Mesenteric fat pad (tissue), 1 donor: ENCODE measurements around the gene COL7A1. TPM values are rescaled to one million over a fixed set of nuclear protein-coding genes. Genes with fewer than 3 reads are reported as not detected.

Experiments
- microRNA-seq: library from miRNA; unstranded; fragments of <30 nt; microRNA quantifications from one replicate; pipeline ENCODE4 v1.2.0, GENCODE V29; 2020; ENCODE audit warnings: borderline number of aligned reads
- total RNA-seq: library from RNA; stranded (reverse); fragmentation: NEBNext Ultra II Directional; extraction: Animal tissue kit (Norgen Biotek cat#: 25700); gene quantifications from one replicate; pipeline ENCODE4 v1.2.1, GENCODE V29; 2021
- donor health status: DM: yes; HTN: yes; CAD: no.

Gene COL7A1
- total RNA-seq, 1 donor from 2014 or later: 0.84 TPM

Small RNA genes lying within 50 kb of the gene (microRNA-seq; reads per million reads assigned to microRNA genes)
- not detected for gene MIR4793
- gene MIR6823: not detected
- not detected for gene MIR711

Other genes starting within 250 kb of the COL7A1 start
- gene FBXW12, start 223.1 kb downstream of the COL7A1 start, total RNA-seq: not detected
- 40.0 TPM for gene PLXNB1, start 165.2 kb downstream of the COL7A1 start, total RNA-seq
- gene CCDC51, start 155.2 kb downstream of the COL7A1 start, total RNA-seq: 11.6 TPM
- gene TMA7, start 155.1 kb downstream of the COL7A1 start, total RNA-seq: 144 TPM
- 7.2 TPM for gene ATRIP, start 148.6 kb downstream of the COL7A1 start, total RNA-seq
- 170 TPM for gene SHISA5, start 91.2 kb downstream of the COL7A1 start, total RNA-seq
- gene PFKFB4, start 38.5 kb downstream of the COL7A1 start, total RNA-seq: 4.6 TPM
- gene UCN2, start 31.5 kb downstream of the COL7A1 start, total RNA-seq: not detected
- 148 TPM for gene UQCRC1, start 14.3 kb upstream of the COL7A1 start, total RNA-seq
- not detected for gene TMEM89, start 26.4 kb upstream of the COL7A1 start, total RNA-seq
- 11.5 TPM for gene SLC26A6, start 40.1 kb upstream of the COL7A1 start, total RNA-seq
- 0.64 TPM for gene CELSR3, start 67.6 kb upstream of the COL7A1 start, total RNA-seq
- gene NCKIPSD, start 90.6 kb upstream of the COL7A1 start, total RNA-seq: 19.9 TPM
- 40.4 TPM for gene IP6K2, start 121.9 kb upstream of the COL7A1 start, total RNA-seq